HepG2 (cell line): ENCODE data around the gene CPT1C. TPM values are rescaled to one million over a fixed set of nuclear protein-coding genes. Genes with fewer than 3 reads are reported as not detected.

Experiments used
- AKAP8 ChIP-seq: sonication (generic); formaldehyde crosslinking; IDR thresholded peaks from 2 replicates; pipeline ENCODE4 v1.5.1; 2020; ENCODE audit warnings: mild to moderate bottlenecking, missing genetic modification reagents
- CREB3 ChIP-seq: sonication (generic); formaldehyde crosslinking; IDR thresholded peaks from 2 replicates; pipeline ENCODE4 v1.5.0; 2020; ENCODE audit warnings: missing genetic modification reagents
- ELF4 ChIP-seq: sonication (generic); formaldehyde crosslinking; IDR thresholded peaks from 2 replicates; pipeline ENCODE4 v1.5.0; 2020; ENCODE audit warnings: missing genetic modification reagents, mild to moderate bottlenecking, moderate library complexity, borderline replicate concordance
- FOXO1 ChIP-seq: sonication (generic); formaldehyde crosslinking; IDR thresholded peaks from 2 replicates; pipeline ENCODE4 v1.4.0; 2020; ENCODE audit warnings: missing genetic modification reagents
- MYPOP ChIP-seq: sonication (generic); formaldehyde crosslinking; IDR thresholded peaks from 2 replicates; pipeline ENCODE4 v1.8.1; 2023; ENCODE audit warnings: mild to moderate bottlenecking, moderate library complexity, missing genetic modification reagents
- NCOA1 ChIP-seq: sonication (generic); formaldehyde crosslinking; IDR thresholded peaks from 2 replicates; pipeline ENCODE4 v1.9.0; 2021; ENCODE audit warnings: missing genetic modification reagents
- NFE2L1 ChIP-seq: sonication (generic); formaldehyde crosslinking; IDR thresholded peaks from 2 replicates; pipeline ENCODE4 v1.4.0; 2020; ENCODE audit warnings: missing genetic modification reagents, mild to moderate bottlenecking, borderline replicate concordance
- NONO ChIP-seq, 2 experiments: fragments of 450-650 bp in 1 of 2; sonication (generic) in 1 of 2; formaldehyde crosslinking in 1 of 2; IDR thresholded peaks in 1 of 2; conservative IDR thresholded peaks in 1 of 2; 2 replicates each; pipeline versions ENCODE4 v1.6.1 to v1.8.0; 2017 to 2022; ENCODE audit warnings: mild to moderate bottlenecking in 1 of 2, missing genetic modification reagents in 1 of 2, moderate library complexity in 1 of 2
- RNF219 ChIP-seq: sonication (generic); formaldehyde crosslinking; IDR thresholded peaks from 2 replicates; pipeline ENCODE4 v1.5.0; 2020; ENCODE audit warnings: mild to moderate bottlenecking, missing genetic modification reagents
- TEAD2 ChIP-seq: sonication (generic); formaldehyde crosslinking; IDR thresholded peaks from 2 replicates; pipeline ENCODE4 v1.9.0; 2021; ENCODE audit warnings: missing genetic modification reagents
- ZFP36 ChIP-seq: fragments of 150-350 bp; IDR thresholded peaks from 2 replicates; pipeline ENCODE4 v1.6.1; 2018; ENCODE audit warnings: borderline replicate concordance, low read length, low read depth; ENCODE audit not compliant: partially characterized antibody
- ZGPAT ChIP-seq: IDR thresholded peaks from 2 replicates; pipeline ENCODE4 v1.6.1; 2016; ENCODE audit warnings: mild to moderate bottlenecking
- ZNF207 ChIP-seq: fragments of 450-650 bp; IDR thresholded peaks from 2 replicates; pipeline ENCODE4 v1.6.1; 2016; ENCODE audit warnings: antibody characterized with exemption, borderline replicate concordance
- ZNF430 ChIP-seq: sonication (generic); formaldehyde crosslinking; IDR thresholded peaks from 2 replicates; pipeline ENCODE4 v1.9.0; 2021; ENCODE audit warnings: mild to moderate bottlenecking, missing genetic modification reagents
- ZNF503 ChIP-seq: sonication (generic); formaldehyde crosslinking; IDR thresholded peaks from 2 replicates; pipeline ENCODE4 v1.4.0; 2020; ENCODE audit warnings: missing genetic modification reagents
- ZNF607 ChIP-seq: sonication (generic); formaldehyde crosslinking; IDR thresholded peaks from 2 replicates; pipeline ENCODE4 v1.5.1; 2020; ENCODE audit warnings: missing genetic modification reagents, mild to moderate bottlenecking, borderline replicate concordance
- ZNF691 ChIP-seq: sonication (generic); formaldehyde crosslinking; IDR thresholded peaks from 2 replicates; pipeline ENCODE4 v1.4.0; 2020; ENCODE audit warnings: missing genetic modification reagents, low read depth, mild to moderate bottlenecking, borderline replicate concordance
- ZNF775 ChIP-seq: sonication (generic); formaldehyde crosslinking; IDR thresholded peaks from 2 replicates; pipeline ENCODE4 v1.4.0; 2020; ENCODE audit warnings: missing genetic modification reagents, mild to moderate bottlenecking, moderate library complexity, borderline replicate concordance
- polyA plus RNA-seq, 8 experiments: library from polyadenylated mRNA; depleted of rRNA in 3 of 8; stranded (reverse) in 7 of 8; unstranded in 1 of 8; fragments of >200 nt; fragmentation: Illumina TruSeq in 4 of 8; extraction: Trizol in 4 of 8; gene quantifications; 2 replicates each; pipeline versions ENCODE4 v1.2.1 to v1.2.3, GENCODE V29; 2011 to 2016; ENCODE audit warnings: low read depth in 4 of 8, missing spikeins in 1 of 8, mixed read lengths in 1 of 8; ENCODE audit not compliant: insufficient read depth in 1 of 8
- total RNA-seq, 5 experiments: library from RNA; depleted of rRNA; stranded (reverse); fragments of >200 nt; fragmentation: Illumina TruSeq; extraction: Trizol; gene quantifications; 2 replicates each; pipeline ENCODE4 v1.2.3, GENCODE V29; 2016; ENCODE audit warnings: low read depth in 1 of 5

Gene CPT1C
- total and polyA plus RNA-seq, 2 of the 13 experiments (the other 11 are each of a cell fraction or from before 2014, with no cell fraction given), result 0.18 TPM; not detected in 1

GRCh38 chr19:49641688-49642491, 49.0 kb upstream of the CPT1C start, which contains the start of gene SCAF1 (continued):
- TF ChIP-seq RNF219 (no peak), MYPOP (CRISPR knock-in tag) (no peak), NONO (IDR thresholded peaks at IDR 0.05) (no peak), NONO (CRISPR knock-in tag; conservative IDR thresholded peaks at IDR 0.05) (peak; percentile 92), ZFP36 (no peak), ZNF775 (CRISPR knock-in tag) (no peak), ZNF207 (no peak), NCOA1 (CRISPR knock-in tag) (peak; percentile 67; the same call in 1 of the 2 replicates), ZNF430 (CRISPR knock-in tag) (no peak), ZGPAT (CRISPR knock-in tag) (peak; percentile 84), ZNF691 (CRISPR knock-in tag) (0 out of 2 replicates have a peak, but pooled peaks have one; percentile 24), CREB3 (peak; percentile 61; the same call in 1 of the 2 replicates), FOXO1 (no peak), TEAD2 (CRISPR knock-in tag) (no peak), ZNF503 (no peak; the same call in 1 of the 2 replicates), ELF4 (CRISPR knock-in tag) (0 out of 2 replicates have a peak, but pooled peaks have one; percentile 30), ZNF607 (CRISPR knock-in tag) (peak; percentile 61; the same call in 1 of the 2 replicates), NFE2L1 (CRISPR knock-in tag) (no peak), AKAP8 (CRISPR knock-in tag) (peak; percentile 94)
